Caco-2 (cell line): Measurements from ENCODE around the gene CTXND1. TPM values are rescaled to one million over a fixed set of nuclear protein-coding genes. Genes with fewer than 3 reads are reported as not detected.

Experiments
- BruUV-seq: library from RNA; stranded (reverse); fragments of 400-500 nt; replicated peaks from 2 replicates; lab custom pipeline; 2021; lab: Mats Ljungman, UMichigan
- CTCF ChIA-PET: fragments of 300-600 bp; sonication (Branson Sonifier 250); formaldehyde crosslinking; loops from one replicate; lab custom pipeline; 2022; ENCODE audit warnings: antibody characterized with exemption; lab: Charles Lee
- POLR2A ChIA-PET: fragments of 300-600 bp; sonication (Branson Sonifier 250); formaldehyde crosslinking; loops from one replicate; lab custom pipeline; 2022; ENCODE audit warnings: antibody characterized with exemption; lab: Charles Lee
- DNase-seq, 2 experiments: peaks; one replicate each; pipeline versions ENCODE4 v3.0.0 to v3.0.0-alpha.2; 2020 to 2022
- H3K27me3 ChIP-seq: replicated peaks from 2 replicates; pipeline ENCODE4 v1.6.0; 2011; ENCODE audit warnings: low read length; ENCODE audit not compliant: control insufficient read depth, insufficient read depth
- H3K36me3 ChIP-seq: 2 replicates; pipeline ENCODE4 v1.5.1; 2011; ENCODE audit warnings: low read length; ENCODE audit not compliant: control insufficient read depth, insufficient read depth
- H3K4me1 ChIP-seq: fragments of 250-450 bp; sonication (Bioruptor Pico); 2 replicates; pipeline ENCODE4 v1.5.1; 2020; ENCODE audit warnings: mild to moderate bottlenecking
- H3K4me3 ChIP-seq: 2 replicates; pipeline ENCODE4 v1.5.1; 2011; ENCODE audit warnings: low read depth, mild to moderate bottlenecking, control low read depth, low read length
- H3K9me3 ChIP-seq: fragments of 250-450 bp; sonication (Bioruptor Pico); 2 replicates; pipeline ENCODE4 v1.5.1; 2020; ENCODE audit warnings: mild to moderate bottlenecking, moderate library complexity
- H3K27ac Mint-ChIP-seq: one replicate; pipeline ENCODE4 v1.8.0; 2022; ENCODE audit warnings: mixed read lengths; ENCODE audit not compliant: unreplicated experiment
- H3K27me3 Mint-ChIP-seq: one replicate; pipeline ENCODE4 v1.8.0; 2022; ENCODE audit warnings: mixed read lengths; ENCODE audit not compliant: insufficient read depth, unreplicated experiment
- H3K36me3 Mint-ChIP-seq: one replicate; pipeline ENCODE4 v1.8.0; 2022; ENCODE audit warnings: mild to moderate bottlenecking, mixed read lengths; ENCODE audit not compliant: insufficient read depth, unreplicated experiment
- H3K4me1 Mint-ChIP-seq: one replicate; pipeline ENCODE4 v1.8.0; 2022; ENCODE audit warnings: low read depth, mixed read lengths; ENCODE audit not compliant: unreplicated experiment
- H3K4me3 Mint-ChIP-seq: one replicate; pipeline ENCODE4 v1.8.0; 2022; ENCODE audit warnings: mild to moderate bottlenecking, moderate library complexity, mixed read lengths; ENCODE audit not compliant: unreplicated experiment
- H3K9me3 Mint-ChIP-seq: one replicate; pipeline ENCODE4 v1.8.0; 2022; ENCODE audit warnings: mixed read lengths; ENCODE audit not compliant: unreplicated experiment
- intact Hi-C: fragments of 100-400 bp; cut with micrococcal nuclease; formaldehyde crosslinking; loops from one replicate; pipeline ENCODE4 v1.10.0; 2022; ENCODE audit not compliant: unreplicated experiment
- total RNA-seq: library from RNA; stranded (reverse); gene quantifications from 2 replicates; pipeline ENCODE4 v1.2.3, GENCODE V29; 2022
- TF ChIP-seq, protein P1 (sequence below), 2 experiments: fragments of 200-600 bp in 1 of 2; IDR thresholded peaks; 1 replicate in 1 of 2; 2 replicates in 1 of 2; pipeline versions ENCODE4 v1.5.1 to v1.8.0; 2011 to 2022; ENCODE audit warnings: antibody characterized with exemption in 1 of 2, control low read depth in 1 of 2, inconsistent platforms in 1 of 2, low read depth in 1 of 2, low read length in 1 of 2, mild to moderate bottlenecking in 1 of 2, moderate library complexity in 1 of 2; ENCODE audit not compliant: insufficient read depth in 1 of 2, severe bottlenecking in 1 of 2, unreplicated experiment in 1 of 2

The CTXND1 gene
- total RNA-seq, 1 experiment from 2014 or later, result 0.05 TPM

DNA sequence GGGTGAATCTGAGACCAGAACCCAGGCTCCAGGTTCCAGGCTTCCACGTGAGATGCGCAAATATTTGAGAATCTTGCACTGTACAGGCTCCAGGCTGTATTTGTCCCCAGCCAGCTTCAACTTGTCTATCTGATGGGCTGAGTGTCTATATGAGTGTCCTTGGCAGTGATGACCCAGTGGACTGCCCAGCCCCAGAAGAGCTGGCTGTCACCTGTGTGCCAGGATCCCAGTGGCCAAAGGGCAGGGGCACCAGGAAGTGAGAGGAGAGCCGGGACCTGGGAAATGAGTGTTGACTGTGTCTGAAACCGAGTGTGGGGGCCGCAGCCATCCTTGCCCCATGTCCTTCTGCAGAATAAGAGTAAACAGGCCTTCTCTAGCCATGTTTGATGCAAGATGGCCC, 88.8 kb downstream of the CTXND1 start:
- CTCF ChIA-PET, result no interaction called here
- Mint-ChIP-seq H3K9me3 (no peaks in the 10 kb centered on the region), H3K4me3 (no peak overlapping the region), H3K36me3 (no peaks in the 10 kb centered on the region), H3K27me3 (no peaks in the 10 kb centered on the region), H3K27ac (no peak overlapping the region), H3K4me1 (no peaks in the 10 kb centered on the region)
- no TSS peak for BruUV-seq
- Histone ChIP-seq H3K27me3 (no peaks in the 10 kb centered on the region), H3K36me3 (peaks cover 1% of the 10 kb centered on the region; the same call in 1 of the 2 replicates), H3K4me1 (no peaks in the 10 kb centered on the region), H3K9me3 (no peaks in the 10 kb centered on the region), H3K4me3 (no peak overlapping the region)
- intact Hi-C loops, result no loop called here
- DNase-seq, result no peak
- TF ChIP-seq, protein P1, sequence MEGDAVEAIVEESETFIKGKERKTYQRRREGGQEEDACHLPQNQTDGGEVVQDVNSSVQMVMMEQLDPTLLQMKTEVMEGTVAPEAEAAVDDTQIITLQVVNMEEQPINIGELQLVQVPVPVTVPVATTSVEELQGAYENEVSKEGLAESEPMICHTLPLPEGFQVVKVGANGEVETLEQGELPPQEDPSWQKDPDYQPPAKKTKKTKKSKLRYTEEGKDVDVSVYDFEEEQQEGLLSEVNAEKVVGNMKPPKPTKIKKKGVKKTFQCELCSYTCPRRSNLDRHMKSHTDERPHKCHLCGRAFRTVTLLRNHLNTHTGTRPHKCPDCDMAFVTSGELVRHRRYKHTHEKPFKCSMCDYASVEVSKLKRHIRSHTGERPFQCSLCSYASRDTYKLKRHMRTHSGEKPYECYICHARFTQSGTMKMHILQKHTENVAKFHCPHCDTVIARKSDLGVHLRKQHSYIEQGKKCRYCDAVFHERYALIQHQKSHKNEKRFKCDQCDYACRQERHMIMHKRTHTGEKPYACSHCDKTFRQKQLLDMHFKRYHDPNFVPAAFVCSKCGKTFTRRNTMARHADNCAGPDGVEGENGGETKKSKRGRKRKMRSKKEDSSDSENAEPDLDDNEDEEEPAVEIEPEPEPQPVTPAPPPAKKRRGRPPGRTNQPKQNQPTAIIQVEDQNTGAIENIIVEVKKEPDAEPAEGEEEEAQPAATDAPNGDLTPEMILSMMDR (IDR thresholded peaks at IDR 0.05; ENCODE audit: insufficient read depth in 1 of 2, low read depth in 1 of 2, low read length in 1 of 2, severe bottlenecking in 1 of 2, unreplicated experiment in 1 of 2), result no peak
- POLR2A ChIA-PET, result no interaction called here

DNA sequence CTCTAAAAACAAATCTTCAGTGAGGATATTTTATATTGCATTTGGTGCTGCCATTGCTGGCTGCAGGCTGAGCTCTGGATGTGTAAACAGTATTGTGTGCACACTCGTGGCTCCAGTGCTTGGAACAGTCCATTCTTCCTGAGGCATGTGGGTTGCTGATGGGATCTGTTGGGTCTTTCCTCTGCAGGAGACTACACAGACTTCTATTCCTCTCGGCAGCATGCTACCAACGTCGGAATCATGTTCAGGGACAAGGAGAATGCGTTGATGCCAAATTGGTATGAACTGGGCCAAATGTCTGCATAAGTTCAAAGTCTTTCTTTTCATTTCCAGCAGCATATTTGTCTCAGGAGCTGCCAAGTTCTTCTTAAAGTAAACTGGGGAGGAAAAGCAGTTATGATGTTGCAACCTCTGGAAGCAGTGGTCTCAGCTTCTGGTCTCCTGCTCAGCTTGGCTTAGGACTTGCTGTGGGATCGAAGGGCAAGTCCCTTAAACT, 89.9 kb downstream of the CTXND1 start:
- Histone ChIP-seq H3K9me3 (no peaks in the 10 kb centered on the region), H3K4me1 (no peaks in the 10 kb centered on the region), H3K27me3 (no peaks in the 10 kb centered on the region), H3K4me3 (no peak overlapping the region), H3K36me3 (peaks cover 1% of the 10 kb centered on the region; the same call in 1 of the 2 replicates)
- ChIA-PET POLR2A (no interaction called here), CTCF (no interaction called here)
- TF ChIP-seq, protein P1 (IDR thresholded peaks at IDR 0.05; ENCODE audit: insufficient read depth in 1 of 2, low read depth in 1 of 2, low read length in 1 of 2, severe bottlenecking in 1 of 2, unreplicated experiment in 1 of 2), result no peak
- H3K9me3 Mint-ChIP-seq, result no peaks in the 10 kb centered on the region
- no peaks in the 10 kb centered on the region for H3K36me3 Mint-ChIP-seq
- DNase-seq, result no peak
- no peak overlapping the region for H3K4me3 Mint-ChIP-seq
- no peaks in the 10 kb centered on the region for H3K27me3 Mint-ChIP-seq
- no TSS peak for BruUV-seq
- H3K4me1 Mint-ChIP-seq, result no peaks in the 10 kb centered on the region
- H3K27ac Mint-ChIP-seq, result no peak overlapping the region
- intact Hi-C loops, result no loop called here

GRCh38 chr15:80161468-80162016, 90.5 kb downstream of the CTXND1 start:
- no peaks in the 10 kb centered on the region for H3K4me1 Mint-ChIP-seq
- no peaks in the 10 kb centered on the region for H3K27me3 Mint-ChIP-seq
- POLR2A ChIA-PET, result interaction anchor here (0.6 kb wide), 1 partner anchor 255 kb away, joined by 4 read pairs; no protein-coding TSS in a partner anchor

More at GRCh38 chr15:80161468-80162016, 90.5 kb downstream of the CTXND1 start:
- no peaks in the 10 kb centered on the region for H3K4me1 ChIP-seq
- Mint-ChIP-seq H3K27ac (no peak overlapping the region), H3K9me3 (no peaks in the 10 kb centered on the region), H3K4me3 (no peak overlapping the region), H3K36me3 (no peaks in the 10 kb centered on the region)
- TF ChIP-seq, protein P1 (IDR thresholded peaks at IDR 0.05; ENCODE audit: insufficient read depth in 1 of 2, low read depth in 1 of 2, low read length in 1 of 2, severe bottlenecking in 1 of 2, unreplicated experiment in 1 of 2), result no peak
- peaks cover 1% of the 10 kb centered on the region; the same call in 1 of the 2 replicates for H3K36me3 ChIP-seq
- H3K9me3 ChIP-seq, result no peaks in the 10 kb centered on the region
- no peak overlapping the region for H3K4me3 ChIP-seq
- CTCF ChIA-PET, result no interaction called here
- intact Hi-C loops, result no loop called here
- DNase-seq, result no peak
- no TSS peak for BruUV-seq
- no peaks in the 10 kb centered on the region for H3K27me3 ChIP-seq
